DMS153 treated with DMSO at 0.1 percent for 48 hours (cell line): Measurements from ENCODE around the gene EHBP1.
A peak's percentile ranks its signal among the peaks of the same experiment; 100 is the strongest.

Source experiments
- DNase-seq: peaks from one replicate; lab custom pipeline; 2025; ENCODE audit not compliant: unreplicated experiment; lab: John Stamatoyannopoulos, UW

EHBP1 gene

DNA sequence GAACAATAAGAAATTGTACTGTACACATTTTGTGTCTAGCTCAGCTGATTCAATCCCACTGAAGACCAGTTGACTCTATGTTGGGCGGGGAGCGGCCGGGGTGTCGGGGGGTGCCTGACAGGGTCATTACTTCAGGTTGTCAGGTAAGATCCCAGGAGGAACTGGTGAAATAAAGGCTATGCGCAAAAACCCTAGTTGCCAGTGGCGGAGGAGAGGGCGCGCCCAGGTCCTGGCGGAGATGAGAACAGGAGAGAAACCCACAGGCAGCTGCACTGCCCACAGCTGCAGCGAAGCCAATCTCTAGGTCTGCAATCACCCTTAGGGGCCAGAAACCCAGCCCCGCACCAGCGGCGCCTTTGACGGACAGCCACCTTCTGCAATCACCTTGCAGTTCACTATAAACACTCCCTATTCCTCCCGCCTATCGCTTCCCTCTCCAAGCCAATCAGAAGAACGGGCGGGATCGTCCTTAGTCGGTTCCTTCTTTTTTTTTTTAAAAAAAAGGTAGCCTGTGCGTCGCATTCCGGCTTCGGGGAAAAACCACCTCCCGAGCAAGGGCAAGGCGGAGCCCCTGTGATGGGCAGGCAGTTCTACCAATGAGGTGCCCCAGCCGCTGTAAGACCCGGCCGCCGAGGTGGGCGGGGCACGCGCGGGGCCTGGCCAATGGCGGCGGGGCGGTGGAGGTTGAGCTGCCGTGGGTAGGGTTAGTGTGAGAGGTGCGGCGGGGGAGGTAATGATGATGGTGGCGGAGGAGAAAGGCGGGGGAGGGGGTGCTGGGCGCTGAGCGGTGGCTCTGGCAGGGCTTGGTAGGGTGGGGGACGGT is at the start of gene EHBP1:
EHBP1 (plus strand) TSS at position 707 of the 823 bp plus-strand sequence. CDS start 1,479 bp downstream, outside the sequence.
- peak; percentile 98 for DNase-seq

DNA sequence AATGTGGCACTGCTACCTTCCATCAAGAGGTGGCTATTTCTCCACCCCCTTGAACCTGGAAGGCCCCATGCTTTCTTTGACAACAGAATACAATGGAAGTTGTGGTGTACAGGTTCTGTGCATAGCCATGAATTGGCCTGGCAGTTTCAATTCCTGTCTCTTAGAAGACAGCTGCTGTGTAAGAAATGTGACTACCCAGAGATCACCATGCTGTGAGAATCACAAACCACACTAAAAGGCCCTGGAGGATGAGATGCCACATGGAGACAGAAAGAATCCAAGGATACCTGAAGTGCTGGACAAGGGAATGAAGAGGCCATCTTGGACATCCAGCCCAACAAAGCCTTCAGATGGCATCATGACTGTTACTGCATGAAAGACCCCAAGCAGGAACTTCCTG is 47.7 kb upstream of the EHBP1 start:
- no peak for DNase-seq

DNA sequence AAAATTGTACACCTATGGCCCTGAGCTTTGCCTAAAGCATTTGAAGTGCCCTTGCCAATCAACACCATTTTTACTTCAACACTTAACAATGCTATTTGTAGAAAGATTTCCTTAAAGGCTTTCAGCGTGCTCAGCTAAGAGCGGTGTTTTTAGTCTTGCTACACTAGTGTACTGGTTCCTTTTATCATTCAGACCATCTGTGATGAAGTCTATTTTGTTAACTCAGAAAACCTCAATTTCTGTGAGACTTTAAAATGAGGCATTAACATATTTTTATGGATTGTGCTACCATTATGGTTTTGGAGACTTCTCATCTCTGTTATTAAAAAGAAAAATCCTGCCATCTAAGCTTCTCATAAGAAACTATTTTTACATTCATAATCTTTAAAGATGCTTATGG is 46.6 kb upstream of the EHBP1 start:
- DNase-seq, result no peak

DNA sequence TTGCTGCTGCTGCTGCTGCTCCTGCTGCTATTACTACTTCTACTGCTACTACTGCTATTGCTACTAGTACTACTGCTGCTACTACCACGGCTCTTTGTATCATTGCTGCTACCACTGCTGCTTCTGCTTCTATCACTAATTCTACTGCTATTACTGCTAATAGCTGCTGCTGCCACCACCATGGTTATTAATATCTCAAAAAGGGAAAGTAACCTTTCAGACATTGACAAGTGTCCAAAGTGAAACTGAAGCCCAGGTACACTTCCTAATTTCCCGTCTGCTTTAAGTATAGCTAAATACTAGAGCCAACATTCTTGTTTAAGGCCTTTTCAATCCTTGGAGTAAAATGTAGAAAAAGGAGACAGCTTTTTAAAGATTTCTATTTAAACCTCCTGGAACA is 45.4 kb upstream of the EHBP1 start:
- DNase-seq, result no peak

- DNase-seq, result no peak
These were observed 44.8 kb upstream of the EHBP1 start for GRCh38 chr2:62660582-62661262.

DNA sequence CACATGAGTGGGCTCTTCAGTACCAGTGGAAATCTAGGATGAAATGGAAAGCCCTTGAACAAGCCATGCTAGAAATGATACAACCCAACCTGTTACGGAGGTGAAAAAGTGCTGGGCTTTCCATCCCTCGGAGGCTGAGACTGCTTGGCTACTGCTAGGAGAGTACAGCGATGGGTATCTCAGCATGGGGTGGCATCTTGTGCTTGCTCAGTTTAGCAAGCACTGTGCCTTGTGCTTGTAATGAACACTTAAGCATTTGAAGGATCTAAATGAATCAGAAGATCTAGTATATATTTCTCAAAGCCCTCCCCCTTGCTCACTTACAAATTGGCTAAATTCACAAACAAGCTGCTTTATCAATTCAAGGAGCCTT is 44.3 kb upstream of the EHBP1 start:
- DNase-seq, result no peak

DNA sequence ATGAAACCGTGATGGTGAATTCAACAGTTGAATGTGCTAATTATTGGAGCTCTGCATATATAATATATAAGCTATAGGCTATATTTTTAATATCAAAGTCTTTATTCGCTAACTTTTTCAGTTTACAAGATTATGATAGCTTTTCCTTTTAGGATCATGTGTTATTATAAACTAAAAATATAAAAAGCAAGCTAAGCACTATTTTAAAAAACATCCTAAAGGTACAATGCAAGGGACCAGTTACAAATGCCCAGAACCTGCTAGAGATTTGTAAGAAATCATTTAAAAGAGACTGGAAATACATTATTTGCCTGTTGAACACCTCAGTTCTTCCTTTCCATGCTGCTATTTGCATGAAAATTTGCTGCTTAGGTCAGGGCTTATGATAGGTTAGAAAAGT is 43.4 kb upstream of the EHBP1 start:
- no peak for DNase-seq

DNA sequence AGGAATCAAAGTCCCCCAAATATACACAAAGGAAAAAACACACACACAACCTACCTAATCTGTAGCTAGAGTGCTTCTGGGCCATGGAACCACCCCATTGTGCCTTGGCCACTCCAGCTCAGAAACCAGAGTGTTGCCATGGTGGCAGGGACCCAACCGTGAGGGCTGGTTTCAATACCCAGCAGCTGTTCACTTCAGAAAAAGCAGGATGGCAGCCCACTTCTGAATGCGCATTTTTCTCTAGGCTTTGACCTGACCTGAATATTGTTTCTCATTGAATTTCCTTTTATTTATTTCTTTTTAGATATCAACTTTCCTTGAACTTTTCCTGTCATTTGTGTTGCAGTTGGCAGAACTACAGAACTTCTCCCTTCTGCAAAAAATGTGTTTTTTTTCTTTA is 43.0 kb upstream of the EHBP1 start:
- DNase-seq, result no peak

- no peak for DNase-seq
These were observed 42.1 kb upstream of the EHBP1 start for GRCh38 chr2:62663411-62663810.

DNA sequence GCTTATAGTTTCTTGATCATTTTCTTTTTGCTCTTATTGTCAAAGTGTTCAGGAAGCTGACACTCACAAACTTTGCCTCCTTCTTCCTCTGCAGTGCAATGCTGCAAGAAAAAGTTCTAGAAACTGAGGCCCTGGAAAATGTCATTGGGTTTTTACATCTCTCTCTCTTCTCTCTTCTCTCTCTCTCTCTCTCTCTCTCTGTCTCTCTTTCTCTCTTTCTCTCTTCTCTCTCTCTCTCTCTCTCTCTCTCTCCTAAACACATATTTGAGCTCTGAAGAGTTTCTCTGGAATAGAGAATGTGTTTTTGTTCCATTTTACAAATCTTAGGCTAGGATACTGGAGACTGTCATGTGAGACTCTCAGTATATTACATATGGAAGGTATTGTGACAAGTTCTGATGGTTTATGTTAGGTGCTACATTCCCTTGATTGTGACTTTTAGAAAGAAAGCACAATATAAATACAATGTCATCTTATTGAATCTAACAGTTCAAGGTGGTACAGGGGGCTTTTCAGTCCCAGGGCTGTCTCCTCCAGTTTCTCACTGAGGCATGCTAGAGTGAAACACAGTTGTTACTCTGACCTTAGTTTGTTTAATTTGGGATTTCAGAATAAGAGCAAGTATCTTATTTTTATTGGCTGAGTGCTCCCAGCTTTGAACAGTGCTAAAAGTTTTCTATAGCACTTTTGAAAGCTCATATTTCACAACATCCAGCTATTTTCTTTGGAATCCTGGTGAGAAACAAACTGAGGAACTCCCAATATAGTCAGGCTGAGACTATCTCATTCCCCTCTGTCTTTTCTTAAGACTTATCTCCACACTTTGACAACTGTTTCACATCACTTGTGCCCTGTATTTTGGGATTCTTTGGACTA is 41.4 kb upstream of the EHBP1 start:
- no peak for DNase-seq

DNA sequence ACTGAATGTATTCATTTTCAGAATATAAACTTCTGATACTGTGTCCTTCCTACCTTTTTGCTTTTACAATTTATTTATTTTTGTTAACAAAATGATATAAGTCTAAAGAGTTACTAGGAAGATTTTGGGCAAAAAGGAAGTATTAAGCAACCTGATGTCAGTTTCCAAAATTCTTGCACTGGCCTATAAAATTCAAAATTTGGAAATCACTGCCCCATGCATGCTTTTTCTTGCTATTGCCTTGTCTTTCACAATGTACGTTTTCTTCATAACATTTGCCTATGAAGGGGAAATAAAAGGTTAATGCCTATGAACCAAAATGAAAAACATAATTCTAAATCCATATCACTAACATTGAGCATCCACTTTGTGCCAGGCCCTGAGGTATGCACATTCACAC is 40.1 kb upstream of the EHBP1 start:
- no peak for DNase-seq

- DNase-seq, result no peak
These were observed 36.3 kb upstream of the EHBP1 start for GRCh38 chr2:62669180-62669579.

DNA sequence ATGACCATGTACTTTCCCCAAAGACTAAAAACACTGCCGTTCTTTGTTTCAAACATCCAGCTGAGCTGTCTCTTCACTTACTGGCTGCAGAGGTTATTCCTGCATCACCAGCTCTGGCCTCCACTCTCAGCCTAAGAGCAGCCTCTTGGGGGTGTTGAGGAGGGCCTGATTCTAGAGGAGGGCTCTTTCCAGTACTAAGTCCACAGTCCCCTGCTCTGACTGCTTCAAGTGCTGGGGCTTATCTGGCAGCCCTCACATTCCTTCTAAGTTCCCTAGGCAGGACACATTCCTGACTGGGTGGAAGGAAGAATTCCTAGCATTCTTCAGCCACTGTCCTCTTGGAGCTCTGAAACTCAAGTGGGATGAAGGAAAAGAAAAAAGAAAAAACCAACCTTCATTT is 32.9 kb upstream of the EHBP1 start:
- no peak for DNase-seq

- DNase-seq, result no peak
These were observed 30.5 kb upstream of the EHBP1 start for GRCh38 chr2:62675062-62675461.

GRCh38 chr2:62685256-62685655 is 20.3 kb upstream of the EHBP1 start:
- DNase-seq, result no peak

DNA sequence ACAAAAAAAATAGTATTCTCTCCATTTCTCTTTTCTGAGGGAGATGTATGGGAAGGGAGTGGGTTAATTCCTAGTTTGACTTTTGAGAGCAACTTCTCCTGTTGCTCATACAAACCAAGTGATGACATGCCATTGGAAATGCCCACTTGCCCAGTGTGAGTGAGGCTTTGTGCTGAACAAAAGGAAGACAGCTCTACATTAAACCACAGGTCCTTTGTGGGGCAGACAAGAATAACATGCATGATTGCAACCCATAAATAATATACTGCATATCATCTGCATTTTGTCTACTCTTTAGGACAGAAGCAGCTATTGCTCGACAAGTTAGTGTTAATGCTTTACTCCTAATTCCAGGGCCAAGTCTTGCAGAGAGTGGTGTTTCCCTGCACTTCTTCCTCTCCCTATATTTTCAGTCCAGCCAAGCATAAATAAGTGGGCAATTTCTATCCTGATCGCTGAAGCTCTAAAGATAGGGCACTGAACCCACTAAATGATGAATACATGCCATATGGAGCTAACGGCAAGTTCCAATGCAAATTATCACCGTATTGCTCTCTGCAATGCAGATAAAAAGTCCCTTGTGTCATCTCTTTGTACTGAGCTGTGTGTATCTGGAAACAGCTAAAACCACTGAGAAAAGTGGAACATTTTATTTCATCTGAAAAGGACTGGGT is 19.4 kb upstream of the EHBP1 start:
- no peak for DNase-seq

DNA sequence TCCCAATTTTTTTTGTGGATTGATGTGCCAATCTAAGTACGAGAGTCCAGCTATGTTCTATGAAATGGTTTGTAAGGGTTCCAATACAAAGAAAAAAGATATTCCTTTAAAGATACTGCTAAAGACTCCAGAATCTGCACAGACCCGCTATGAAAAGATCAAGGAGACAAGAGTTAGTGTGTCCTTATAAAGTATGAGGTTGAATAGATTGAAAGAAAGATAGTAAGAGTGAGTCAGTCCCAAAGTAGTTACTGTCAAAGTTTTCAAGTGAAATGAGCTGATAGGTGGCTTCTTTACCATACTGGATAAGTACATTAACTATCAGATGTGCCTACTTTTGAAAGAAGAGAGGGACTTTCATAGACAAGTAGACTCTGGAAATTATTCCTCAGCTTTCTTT is 17.9 kb upstream of the EHBP1 start:
- no peak for DNase-seq

GRCh38 chr2:62688771-62689170 is 16.7 kb upstream of the EHBP1 start:
- no peak for DNase-seq

DNA sequence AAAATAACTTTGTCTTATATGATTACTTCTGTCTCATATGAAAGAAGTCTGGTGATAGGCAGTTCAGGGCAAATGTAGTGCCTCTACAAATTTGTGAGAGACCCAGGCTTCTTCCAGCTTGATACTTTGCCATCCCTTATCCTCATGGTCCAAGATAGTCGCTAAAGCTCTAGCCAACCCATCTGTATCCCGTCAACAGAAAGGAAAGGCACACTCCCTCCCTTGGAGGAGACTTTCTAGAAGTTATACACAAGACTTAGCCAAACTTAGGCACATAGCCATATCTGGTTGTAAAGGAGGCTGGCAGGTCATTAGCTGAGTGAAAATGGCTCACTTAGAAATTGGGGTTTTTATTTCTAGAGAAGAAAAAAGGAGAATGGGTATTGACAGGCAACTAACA is 14.3 kb upstream of the EHBP1 start:
- no peak for DNase-seq

- DNase-seq, result no peak
These were observed 13.3 kb upstream of the EHBP1 start for GRCh38 chr2:62692225-62692624.

- no peak for DNase-seq
These were observed 6.9 kb upstream of the EHBP1 start for GRCh38 chr2:62698653-62699052.
